ENCODE measurements around the gene VN1R5. TPM values are rescaled to one million over a fixed set of nuclear protein-coding genes. Genes with fewer than 3 reads are reported as not detected.

The VN1R5 gene
- total RNA-seq, 1 donor from 2014 or later, result not detected

GRCh38 chr1:247222840-247223239 lies 33.0 kb upstream of the VN1R5 start:
- H3K4me1 Mint-ChIP-seq (ENCODE audit: low read depth, unreplicated experiment), result no peaks in the 10 kb centered on the region
- no peak for TF ChIP-seq CTCF (IDR thresholded peaks at IDR 0.05; ENCODE audit: partially characterized antibody, unreplicated experiment)
- peaks cover 28% of the 10 kb centered on the region for H3K36me3 Mint-ChIP-seq (ENCODE audit: unreplicated experiment)
- H3K4me3 Mint-ChIP-seq (ENCODE audit: unreplicated experiment), result no peak overlapping the region
- no peaks in the 10 kb centered on the region for H3K27me3 Mint-ChIP-seq (ENCODE audit: unreplicated experiment)
- DNase-seq, result no peak
- peaks cover 9% of the 10 kb centered on the region for H3K9me3 Mint-ChIP-seq (ENCODE audit: unreplicated experiment)
- H3K27ac Mint-ChIP-seq (ENCODE audit: unreplicated experiment), result no peak overlapping the region

- no peak for DNase-seq
- Mint-ChIP-seq H3K9me3 (ENCODE audit: unreplicated experiment) (peaks cover 15% of the 10 kb centered on the region), H3K27me3 (ENCODE audit: unreplicated experiment) (peaks cover 3% of the 10 kb centered on the region), H3K36me3 (ENCODE audit: unreplicated experiment) (peaks cover 33% of the 10 kb centered on the region), H3K27ac (ENCODE audit: unreplicated experiment) (no peak overlapping the region), H3K4me3 (ENCODE audit: unreplicated experiment) (no peak overlapping the region), H3K4me1 (ENCODE audit: low read depth, unreplicated experiment) (no peaks in the 10 kb centered on the region)
- no peak for TF ChIP-seq CTCF (IDR thresholded peaks at IDR 0.05; ENCODE audit: partially characterized antibody, unreplicated experiment)
Observed at GRCh38 chr1:247224822-247225221, 31.1 kb upstream of the VN1R5 start.

GRCh38 chr1:247228133-247228532 lies 27.7 kb upstream of the VN1R5 start:
- Mint-ChIP-seq H3K4me1 (ENCODE audit: low read depth, unreplicated experiment) (no peaks in the 10 kb centered on the region), H3K4me3 (ENCODE audit: unreplicated experiment) (no peak overlapping the region), H3K27ac (ENCODE audit: unreplicated experiment) (no peak overlapping the region), H3K27me3 (ENCODE audit: unreplicated experiment) (peaks cover 5% of the 10 kb centered on the region), H3K9me3 (ENCODE audit: unreplicated experiment) (peaks cover 18% of the 10 kb centered on the region), H3K36me3 (ENCODE audit: unreplicated experiment) (peaks cover 26% of the 10 kb centered on the region)
- DNase-seq, result no peak
- TF ChIP-seq CTCF (IDR thresholded peaks at IDR 0.05; ENCODE audit: partially characterized antibody, unreplicated experiment), result no peak

GRCh38 chr1:247241691-247242090 lies 14.2 kb upstream of the VN1R5 start:
- no peaks in the 10 kb centered on the region for H3K27me3 Mint-ChIP-seq (ENCODE audit: unreplicated experiment)
- TF ChIP-seq CTCF (IDR thresholded peaks at IDR 0.05; ENCODE audit: partially characterized antibody, unreplicated experiment), result no peak
- H3K36me3 Mint-ChIP-seq (ENCODE audit: unreplicated experiment), result peaks cover 5% of the 10 kb centered on the region
- H3K27ac Mint-ChIP-seq (ENCODE audit: unreplicated experiment), result no peak overlapping the region
- DNase-seq, result no peak
- no peaks in the 10 kb centered on the region for H3K4me1 Mint-ChIP-seq (ENCODE audit: low read depth, unreplicated experiment)
- peaks cover 1% of the 10 kb centered on the region for H3K9me3 Mint-ChIP-seq (ENCODE audit: unreplicated experiment)
- H3K4me3 Mint-ChIP-seq (ENCODE audit: unreplicated experiment), result no peak overlapping the region

- DNase-seq, result no peak
- Mint-ChIP-seq H3K4me3 (ENCODE audit: unreplicated experiment) (no peak overlapping the region), H3K27ac (ENCODE audit: unreplicated experiment) (no peak overlapping the region), H3K4me1 (ENCODE audit: low read depth, unreplicated experiment) (no peaks in the 10 kb centered on the region), H3K9me3 (ENCODE audit: unreplicated experiment) (peaks cover 1% of the 10 kb centered on the region), H3K27me3 (ENCODE audit: unreplicated experiment) (no peaks in the 10 kb centered on the region), H3K36me3 (ENCODE audit: unreplicated experiment) (peaks cover 5% of the 10 kb centered on the region)
- TF ChIP-seq CTCF (IDR thresholded peaks at IDR 0.05; ENCODE audit: partially characterized antibody, unreplicated experiment), result no peak
Observed at GRCh38 chr1:247243524-247244137, 12.2 kb upstream of the VN1R5 start.

Measured in glutamatergic neuron (in vitro differentiated cells).